ENCODE data around the gene MT1H.

- TF ChIP-seq CTCF (IDR thresholded peaks at IDR 0.05) (no peak), POLR2A (IDR thresholded peaks at IDR 0.05) (no peak)
Measured at GRCh38 chr16:56629531-56629930, 40.1 kb upstream of the MT1H start.
